A673 (cell line): Measurements from ENCODE around the gene CTNNA1. TPM values are rescaled to one million over a fixed set of nuclear protein-coding genes. Genes with fewer than 3 reads are reported as not detected.

ENCODE experiments used
- BruUV-seq: library from RNA; stranded (reverse); fragments of 400-500 nt; replicated peaks from 2 replicates; lab custom pipeline; 2021; lab: Mats Ljungman, UMichigan
- CTCF ChIA-PET: fragments of 300-600 bp; sonication (Branson Sonifier 250); formaldehyde crosslinking; loops from one replicate; lab custom pipeline; 2022; ENCODE audit warnings: antibody characterized with exemption; lab: Charles Lee
- POLR2A ChIA-PET: fragments of 300-600 bp; sonication (Branson Sonifier 250); formaldehyde crosslinking; loops from one replicate; lab custom pipeline; 2022; ENCODE audit warnings: antibody characterized with exemption; ENCODE audit not compliant: low non-redundant PET; lab: Charles Lee
- DNase-seq: peaks from one replicate; pipeline ENCODE4 v3.0.0-alpha.2; 2015; ENCODE audit warnings: low spot score
- H3K27ac ChIP-seq: fragments of 200-600 bp; sonication (generic); 2 replicates; pipeline ENCODE4 v1.5.1; 2016; ENCODE audit warnings: mixed run types, low read depth, mild to moderate bottlenecking, mixed read lengths, antibody characterized with exemption, low read length; ENCODE audit not compliant: poor library complexity, severe bottlenecking
- H3K27me3 ChIP-seq: fragments of 200-600 bp; sonication (generic); replicated peaks from 2 replicates; pipeline ENCODE4 v1.6.1; 2017; ENCODE audit warnings: mixed run types, low read depth, mild to moderate bottlenecking, mixed read lengths, antibody characterized with exemption, low read length; ENCODE audit not compliant: insufficient read depth, poor library complexity
- H3K36me3 ChIP-seq: fragments of 200-600 bp; sonication (generic); 2 replicates; pipeline ENCODE4 v1.6.1; 2016; ENCODE audit warnings: mixed run types, mild to moderate bottlenecking, mixed read lengths, antibody characterized with exemption, low read length; ENCODE audit not compliant: insufficient read depth, poor library complexity, severe bottlenecking
- H3K4me1 ChIP-seq: fragments of 200-600 bp; sonication (generic); 2 replicates; pipeline ENCODE4 v1.6.1; 2017; ENCODE audit warnings: mixed run types, mild to moderate bottlenecking, mixed read lengths, antibody characterized with exemption, low read length; ENCODE audit not compliant: insufficient read depth, poor library complexity, severe bottlenecking
- H3K4me3 ChIP-seq: fragments of 200-600 bp; sonication (generic); 2 replicates; pipeline ENCODE4 v1.5.1; 2016; ENCODE audit warnings: low read depth, mixed run types, mild to moderate bottlenecking, mixed read lengths, low read length; ENCODE audit not compliant: poor library complexity, severe bottlenecking
- H3K9me3 ChIP-seq: fragments of 200-600 bp; sonication (generic); 2 replicates; pipeline ENCODE4 v1.6.1; 2016; ENCODE audit warnings: mixed run types, low read depth, mild to moderate bottlenecking, mixed read lengths, antibody characterized with exemption, low read length; ENCODE audit not compliant: poor library complexity, severe bottlenecking
- EZH2 ChIP-seq: fragments of 200-600 bp; sonication (generic); IDR thresholded peaks from 2 replicates; pipeline ENCODE4 v1.6.1; 2017; ENCODE audit warnings: borderline replicate concordance, low read depth, mild to moderate bottlenecking, mixed read lengths, antibody characterized with exemption, low read length; ENCODE audit not compliant: poor library complexity, severe bottlenecking
- intact Hi-C: fragments of 100-400 bp; cut with micrococcal nuclease; formaldehyde crosslinking; loops from one replicate; pipeline ENCODE4 v1.10.0; 2022; ENCODE audit not compliant: unreplicated experiment
- total RNA-seq: library from RNA; stranded (reverse); gene quantifications from 2 replicates; pipeline ENCODE4 v1.2.3, GENCODE V29; 2021
- TF ChIP-seq, protein P1 (sequence below): fragments of 300-800, 200-600 bp; sonication (generic); conservative IDR thresholded peaks from 2 replicates; pipeline ENCODE4 v1.5.1; 2017; ENCODE audit warnings: low read depth, mild to moderate bottlenecking, antibody characterized with exemption, low read length, moderate library complexity, mixed read lengths

The CTNNA1 gene
- total RNA-seq, 1 experiment from 2014 or later: 249 TPM

DNA sequence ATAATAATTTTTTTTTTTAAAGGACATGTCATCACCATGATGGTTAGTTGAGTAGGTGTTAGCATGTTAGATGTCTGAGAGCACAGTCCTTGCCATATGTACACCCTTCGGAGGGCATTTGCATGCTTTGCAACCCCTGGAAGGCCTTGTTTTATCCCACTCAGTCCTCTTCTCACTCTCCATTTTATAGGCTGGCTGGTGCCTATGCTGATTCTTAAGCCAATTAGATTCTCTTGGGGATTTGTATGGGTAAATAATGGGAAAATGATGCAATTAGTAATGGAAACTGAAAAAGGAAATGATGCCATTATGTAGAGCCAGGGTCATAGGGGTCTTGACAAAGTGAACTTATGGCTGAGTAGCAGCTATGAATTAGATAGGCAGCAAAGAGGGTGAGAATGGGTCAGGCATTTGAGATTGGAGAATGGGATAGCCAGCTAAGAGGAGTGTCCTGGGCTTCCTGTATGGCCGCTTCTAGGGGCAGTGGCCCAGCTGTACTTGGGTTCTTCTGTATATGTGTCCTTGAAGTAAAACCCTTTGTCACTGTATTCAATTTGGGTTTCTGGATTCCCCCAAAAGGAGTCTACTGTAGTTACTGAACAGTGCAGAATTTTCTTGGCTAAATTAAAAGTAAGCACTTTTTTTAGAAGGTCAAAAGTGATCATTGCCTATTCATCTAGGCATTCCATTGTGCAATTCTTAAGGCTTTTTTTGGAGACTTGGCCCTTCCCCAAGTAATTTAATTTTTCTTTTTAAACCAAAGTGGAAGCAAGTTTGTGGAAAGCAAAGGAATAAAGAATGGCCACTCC is 90.3 kb downstream of the CTNNA1 start:
- Histone ChIP-seq H3K9me3 (no peaks in the 10 kb centered on the region), H3K27ac (peak overlapping the region; percentile 62), H3K4me3 (no peak overlapping the region), H3K27me3 (no peaks in the 10 kb centered on the region), H3K4me1 (peaks cover 28% of the 10 kb centered on the region), H3K36me3 (no peaks in the 10 kb centered on the region)
- DNase-seq: peak; percentile 50
- TF ChIP-seq EZH2: no peak
- TF ChIP-seq, protein P1, sequence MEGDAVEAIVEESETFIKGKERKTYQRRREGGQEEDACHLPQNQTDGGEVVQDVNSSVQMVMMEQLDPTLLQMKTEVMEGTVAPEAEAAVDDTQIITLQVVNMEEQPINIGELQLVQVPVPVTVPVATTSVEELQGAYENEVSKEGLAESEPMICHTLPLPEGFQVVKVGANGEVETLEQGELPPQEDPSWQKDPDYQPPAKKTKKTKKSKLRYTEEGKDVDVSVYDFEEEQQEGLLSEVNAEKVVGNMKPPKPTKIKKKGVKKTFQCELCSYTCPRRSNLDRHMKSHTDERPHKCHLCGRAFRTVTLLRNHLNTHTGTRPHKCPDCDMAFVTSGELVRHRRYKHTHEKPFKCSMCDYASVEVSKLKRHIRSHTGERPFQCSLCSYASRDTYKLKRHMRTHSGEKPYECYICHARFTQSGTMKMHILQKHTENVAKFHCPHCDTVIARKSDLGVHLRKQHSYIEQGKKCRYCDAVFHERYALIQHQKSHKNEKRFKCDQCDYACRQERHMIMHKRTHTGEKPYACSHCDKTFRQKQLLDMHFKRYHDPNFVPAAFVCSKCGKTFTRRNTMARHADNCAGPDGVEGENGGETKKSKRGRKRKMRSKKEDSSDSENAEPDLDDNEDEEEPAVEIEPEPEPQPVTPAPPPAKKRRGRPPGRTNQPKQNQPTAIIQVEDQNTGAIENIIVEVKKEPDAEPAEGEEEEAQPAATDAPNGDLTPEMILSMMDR: no peak
- intact Hi-C loops: no loop called here
- ChIA-PET POLR2A (no interaction called here), CTCF (no interaction called here)
- no TSS peak for BruUV-seq

DNA sequence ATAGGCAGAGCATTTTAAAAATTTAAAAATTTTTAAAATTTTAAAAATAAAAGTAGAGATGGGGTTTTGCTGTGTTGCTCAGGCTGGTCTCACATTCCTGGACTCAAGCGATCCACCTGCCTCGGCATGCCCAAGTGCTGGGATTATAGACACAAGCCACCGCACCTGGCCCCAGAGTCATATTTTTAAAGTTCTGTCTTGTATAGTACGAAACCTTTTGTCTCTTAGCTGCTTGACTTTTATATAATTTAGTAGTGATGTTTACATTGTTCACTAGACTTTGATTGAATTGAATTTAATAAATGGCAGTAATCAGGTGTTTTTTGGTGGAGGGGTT is 90.9 kb downstream of the CTNNA1 start:
- Histone ChIP-seq H3K9me3 (no peaks in the 10 kb centered on the region), H3K27me3 (no peaks in the 10 kb centered on the region), H3K36me3 (no peaks in the 10 kb centered on the region), H3K4me1 (peaks cover 29% of the 10 kb centered on the region), H3K4me3 (no peak overlapping the region), H3K27ac (peak overlapping the region; percentile 17)
- no peak for TF ChIP-seq EZH2
- TF ChIP-seq, protein P1: no peak
- no peak for DNase-seq
- BruUV-seq: no TSS peak
- ChIA-PET POLR2A (no interaction called here), CTCF (no interaction called here)
- intact Hi-C loops: no loop called here

DNA sequence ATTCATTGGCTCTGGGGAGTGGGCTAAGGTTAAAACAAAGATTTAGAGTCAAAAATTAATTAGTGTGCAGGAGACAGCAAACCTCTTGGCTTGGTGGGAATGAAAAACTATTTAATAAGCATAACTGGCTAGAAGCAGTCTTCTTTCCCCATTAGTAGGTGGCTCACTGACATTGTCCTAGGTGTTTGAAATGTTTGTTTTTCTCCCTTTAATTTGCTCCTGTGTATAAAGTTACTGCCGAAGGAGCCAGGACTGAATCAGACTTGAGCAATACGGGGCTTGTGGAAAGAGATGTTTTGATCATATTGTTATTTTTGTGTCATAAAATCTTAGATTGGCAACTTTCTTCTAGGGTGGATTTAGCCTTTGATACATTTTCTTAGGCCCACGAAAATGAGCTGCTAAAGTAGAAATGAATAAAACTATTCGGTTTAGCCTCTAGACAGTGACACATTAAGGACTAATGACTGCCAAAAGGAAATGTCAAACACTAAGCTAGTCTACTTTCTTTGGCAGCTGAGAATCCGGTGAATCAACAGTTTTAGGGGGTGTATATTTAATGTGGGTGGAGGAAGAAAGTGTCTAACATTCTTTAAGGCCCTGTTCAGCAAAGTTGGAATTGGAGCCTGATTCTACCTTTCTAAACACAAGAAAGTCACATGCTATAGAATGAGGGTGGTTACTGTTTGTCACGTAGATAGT is 91.7 kb downstream of the CTNNA1 start:
- BruUV-seq: no TSS peak
- intact Hi-C loops: no loop called here
- CTCF ChIA-PET: interaction anchor here (1.3 kb wide), 1 partner anchor 55 kb away, joined by 3 read pairs; no protein-coding TSS in a partner anchor
- H3K27ac ChIP-seq: peak overlapping the region; percentile 53
- H3K36me3 ChIP-seq: no peaks in the 10 kb centered on the region
- H3K4me3 ChIP-seq: no peak overlapping the region
- no peaks in the 10 kb centered on the region for H3K27me3 ChIP-seq
- POLR2A ChIA-PET: interaction anchor here (0.5 kb wide), 1 partner anchor 716 kb away, joined by 4 read pairs; the partner anchor contains the start of gene UBE2D2
- no peaks in the 10 kb centered on the region for H3K9me3 ChIP-seq
- H3K4me1 ChIP-seq: peaks cover 36% of the 10 kb centered on the region
- TF ChIP-seq, protein P1: no peak
- TF ChIP-seq EZH2: no peak
- peak; percentile 43 for DNase-seq
